ENCODE measurements around the gene RPUSD1.

Gene RPUSD1

DNA sequence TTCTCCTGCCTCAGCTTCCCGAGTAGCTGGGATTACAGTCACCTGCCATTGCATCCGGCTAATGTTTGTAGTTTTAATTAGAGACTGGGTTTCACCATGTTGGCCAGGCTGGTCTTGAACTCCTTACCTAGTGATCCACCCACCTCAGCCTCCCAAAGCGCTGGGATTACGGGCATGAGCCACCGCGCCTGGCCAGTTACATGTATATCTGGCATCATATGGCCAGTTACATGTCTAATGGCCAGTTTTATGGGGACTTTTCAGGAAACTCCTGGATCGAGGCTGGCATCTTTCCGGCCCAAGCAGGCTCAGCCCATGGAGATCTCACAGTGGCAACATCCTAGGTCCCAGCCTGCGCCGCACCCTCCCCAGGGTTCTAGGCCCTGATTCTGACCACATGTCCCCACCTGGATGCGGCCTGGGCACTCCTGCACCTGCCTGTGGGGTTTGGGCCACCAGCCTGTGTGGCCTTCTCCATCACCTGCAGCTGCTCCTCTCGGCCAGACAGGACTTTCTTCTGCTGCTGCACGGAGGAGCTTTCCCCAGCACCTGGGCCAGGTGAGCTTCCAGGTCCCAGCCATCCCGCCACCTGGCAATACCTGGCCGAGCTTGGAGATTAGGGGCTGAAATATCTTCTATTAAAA, 46.1 kb downstream of the RPUSD1 start:
- DNase-seq: no peak

DNA sequence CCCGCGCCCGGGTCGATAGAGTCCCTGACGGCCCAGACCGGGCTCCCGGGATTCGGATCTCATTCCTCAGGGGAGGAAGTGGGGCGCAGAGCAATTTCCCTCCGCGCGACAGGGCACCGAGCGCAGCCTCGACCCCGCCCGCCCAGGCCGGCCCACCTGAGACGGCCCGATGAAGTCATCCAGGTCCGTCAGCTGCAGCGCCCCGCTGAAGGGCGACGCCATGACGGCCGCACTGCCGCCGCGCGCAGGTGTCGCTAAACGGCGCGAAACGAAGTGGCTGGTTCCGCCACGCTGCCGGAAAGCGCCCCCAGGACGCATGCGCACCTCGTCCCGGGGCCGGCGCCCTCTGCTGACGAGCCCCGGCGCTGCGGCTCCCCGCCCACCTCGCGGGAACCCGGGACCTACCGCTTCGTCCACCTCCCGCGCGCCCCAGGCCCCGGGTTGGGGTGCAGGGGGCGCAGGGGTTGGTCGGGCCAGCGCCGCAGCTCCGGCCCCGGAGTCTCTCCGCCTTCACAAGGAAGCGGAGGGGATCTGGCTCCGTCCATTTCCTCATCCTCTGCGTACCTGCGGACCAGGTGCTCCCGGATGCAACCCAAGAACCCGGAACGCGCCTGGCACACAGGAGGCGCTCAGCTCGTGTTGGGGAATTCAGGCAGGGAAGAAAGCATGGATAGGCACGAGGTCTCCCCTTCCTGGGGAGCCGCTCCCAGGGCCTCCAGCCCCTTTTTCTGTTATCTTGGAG, 47.2 kb downstream of the RPUSD1 start, which contains the start of gene CIAO3:
CIAO3 (minus strand) TSS at position 234 of the 742 bp plus-strand sequence; CDS start at position 222, 12 bp downstream.
- peak; percentile 91 for DNase-seq

DNA sequence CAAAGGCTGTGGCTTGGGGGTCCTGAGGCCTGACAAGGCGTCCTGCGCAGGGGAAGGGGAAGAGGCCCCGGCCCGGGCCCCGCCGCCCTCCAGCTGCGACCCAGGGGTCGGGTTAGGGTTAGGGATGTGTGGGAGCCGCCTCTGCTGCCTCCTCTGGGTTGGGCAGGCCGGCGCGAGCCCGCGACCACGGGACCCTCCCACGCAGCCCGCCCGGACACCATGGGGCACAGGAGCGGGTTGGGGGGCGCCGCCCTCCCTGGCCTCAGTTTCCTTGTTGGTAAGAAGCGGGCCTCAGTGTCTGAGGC, 47.8 kb downstream of the RPUSD1 start:
- no peak for DNase-seq

DNA sequence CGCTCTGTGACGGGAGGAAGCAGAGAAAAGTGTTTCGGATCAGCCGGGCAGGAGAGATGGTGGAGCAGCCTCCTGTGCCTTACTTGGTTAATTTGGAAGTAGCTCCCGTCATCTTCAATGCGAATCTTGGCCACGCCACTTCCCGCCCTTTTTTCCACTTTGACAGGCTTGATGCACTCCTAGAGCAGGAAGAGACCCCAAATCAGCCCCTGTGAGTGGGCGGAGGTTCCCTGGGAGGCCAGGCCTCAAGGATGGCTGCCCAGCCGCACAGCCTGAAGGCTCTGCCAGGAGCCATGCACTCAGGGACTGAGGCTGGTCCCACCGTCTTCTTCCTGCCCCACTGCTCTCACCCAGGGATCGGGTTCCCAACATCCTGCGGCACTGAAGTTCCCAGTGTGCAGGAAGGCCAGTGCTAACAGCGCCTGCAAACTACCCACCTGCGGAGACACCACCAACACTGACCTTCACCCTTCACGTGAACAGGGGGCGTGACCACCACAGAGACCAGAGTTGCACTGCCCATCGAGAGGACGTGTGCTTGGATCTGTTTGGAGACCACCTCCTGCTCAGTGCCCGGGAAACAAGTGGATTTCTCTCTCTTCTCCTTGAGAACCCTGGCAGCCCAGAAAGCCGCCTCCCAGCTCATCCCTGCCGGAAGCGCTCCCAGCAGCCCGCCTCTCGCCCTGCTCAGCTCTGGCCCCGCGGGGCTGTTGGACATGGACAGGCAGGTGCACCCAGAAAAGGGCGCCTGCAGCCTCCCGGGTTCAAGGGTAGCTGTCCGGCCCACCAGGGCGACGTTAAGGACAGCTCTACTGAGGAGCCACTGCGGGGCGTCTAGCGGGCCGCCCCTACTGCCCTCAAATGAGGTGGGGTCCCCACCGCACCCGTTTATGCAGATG, 48.4 kb downstream of the RPUSD1 start:
- no peak for DNase-seq

DNA sequence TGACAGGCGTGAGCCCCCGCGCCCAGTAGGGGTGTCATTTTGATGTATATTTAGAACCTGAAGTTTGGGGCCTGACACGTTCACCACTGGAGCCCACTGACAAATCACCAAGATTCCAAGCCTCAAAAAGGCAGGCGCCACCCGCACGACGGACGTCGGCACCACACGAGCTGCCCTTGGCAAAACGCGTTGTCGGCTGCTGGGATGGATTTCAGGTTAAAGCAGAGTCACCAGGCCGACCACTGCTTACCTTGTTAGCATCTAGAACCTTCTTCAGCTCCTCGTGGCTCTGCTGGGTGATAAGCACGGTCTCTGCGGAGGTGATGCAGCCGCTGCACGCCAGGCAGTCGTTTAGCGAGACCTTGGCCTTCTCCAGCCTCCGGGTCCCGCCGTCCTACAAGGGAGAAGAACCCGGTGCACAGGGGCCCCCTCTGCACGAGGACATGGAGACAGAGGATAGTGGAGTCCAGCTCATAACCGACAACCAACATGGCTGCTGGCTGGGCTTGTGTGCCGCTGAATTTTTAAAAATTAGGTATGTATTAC, 51.2 kb downstream of the RPUSD1 start:
- no peak for DNase-seq

DNA sequence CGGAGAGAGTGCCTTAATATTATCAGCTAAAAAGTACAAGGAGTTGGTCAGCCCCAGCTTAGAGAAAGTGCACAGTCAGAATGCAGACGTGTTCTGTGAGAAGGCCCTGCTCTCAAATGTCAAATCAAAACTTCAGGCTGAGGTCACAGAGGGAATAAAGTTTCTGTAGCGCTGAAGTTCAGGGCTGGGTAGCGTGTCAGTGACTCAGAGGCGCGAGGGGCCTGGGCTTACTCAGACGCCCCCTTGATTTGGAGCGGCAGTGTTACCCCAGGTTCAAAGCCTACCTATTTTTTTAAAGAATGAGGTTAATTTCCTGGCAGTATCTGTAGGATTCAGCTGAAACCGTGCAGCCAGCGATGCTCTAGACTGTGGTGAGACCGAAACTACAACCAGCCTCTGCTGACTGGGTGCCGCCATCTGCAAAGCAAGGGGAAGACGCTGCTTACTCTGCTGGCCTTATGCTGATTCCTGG, 52.2 kb downstream of the RPUSD1 start:
- DNase-seq: no peak

DNA sequence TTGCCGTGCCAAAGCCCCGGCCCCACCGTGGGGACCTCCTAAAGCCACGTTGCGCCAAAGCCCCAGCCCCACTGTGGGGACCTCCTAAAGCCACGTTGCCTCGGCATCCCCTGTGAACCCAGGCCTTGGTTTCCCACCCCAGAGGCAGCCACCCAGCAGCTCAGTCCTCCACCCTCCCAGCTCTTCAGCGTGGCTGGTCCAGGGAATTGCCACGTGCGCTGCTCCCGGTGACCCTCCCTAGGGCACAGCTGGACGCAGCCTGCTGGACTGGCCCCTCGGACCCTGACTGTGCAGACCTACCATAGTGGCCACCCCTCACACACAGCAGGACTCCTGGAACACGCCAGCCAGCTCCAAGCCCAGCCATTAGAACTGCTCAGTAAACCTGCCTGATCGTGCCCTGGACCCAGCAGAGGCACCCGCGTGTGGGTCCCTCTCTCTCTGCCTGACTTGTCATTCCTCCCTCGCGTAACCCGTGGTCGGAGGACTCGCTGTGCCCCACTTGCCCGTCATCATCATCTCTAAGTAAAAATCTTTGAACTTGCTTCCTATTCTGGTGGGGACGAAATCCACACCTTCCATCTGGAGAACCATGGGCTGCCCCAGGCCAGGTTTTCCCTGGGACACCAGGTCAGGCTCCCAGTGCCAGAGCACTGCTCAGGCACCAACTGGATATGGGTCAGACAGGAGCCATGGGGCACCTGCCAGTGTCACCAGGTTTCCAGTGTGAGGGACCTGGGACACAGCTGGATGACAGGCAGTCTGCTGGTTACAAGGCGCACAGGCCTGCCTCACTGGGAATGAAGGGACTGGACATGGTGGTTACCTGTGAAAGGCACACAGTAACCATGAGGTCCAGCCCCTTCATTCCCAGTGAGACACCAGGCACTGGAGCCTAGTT, 53.0 kb downstream of the RPUSD1 start:
- no peak for DNase-seq

Measured in fibroblast of skin of right biceps (primary cell).